OCI-LY1 (cell line): ENCODE results near the gene HMCN2.

ENCODE experiments used
- EZH2 ChIP-seq: fragments of 200-600 bp; sonication (generic), shearing (Covaris generic); IDR thresholded peaks from 2 replicates; pipeline ENCODE4 v1.8.0; 2017; ENCODE audit warnings: borderline replicate concordance, mixed run types, mild to moderate bottlenecking, antibody characterized with exemption, low read length, moderate library complexity, mixed read lengths
- TF ChIP-seq, protein P1 (sequence below): fragments of 200-600 bp; sonication (generic), shearing (Covaris generic); IDR thresholded peaks from 2 replicates; pipeline ENCODE4 v1.5.1; 2017; ENCODE audit warnings: mild to moderate bottlenecking, antibody characterized with exemption, low read length, moderate library complexity, mixed read lengths

DNA sequence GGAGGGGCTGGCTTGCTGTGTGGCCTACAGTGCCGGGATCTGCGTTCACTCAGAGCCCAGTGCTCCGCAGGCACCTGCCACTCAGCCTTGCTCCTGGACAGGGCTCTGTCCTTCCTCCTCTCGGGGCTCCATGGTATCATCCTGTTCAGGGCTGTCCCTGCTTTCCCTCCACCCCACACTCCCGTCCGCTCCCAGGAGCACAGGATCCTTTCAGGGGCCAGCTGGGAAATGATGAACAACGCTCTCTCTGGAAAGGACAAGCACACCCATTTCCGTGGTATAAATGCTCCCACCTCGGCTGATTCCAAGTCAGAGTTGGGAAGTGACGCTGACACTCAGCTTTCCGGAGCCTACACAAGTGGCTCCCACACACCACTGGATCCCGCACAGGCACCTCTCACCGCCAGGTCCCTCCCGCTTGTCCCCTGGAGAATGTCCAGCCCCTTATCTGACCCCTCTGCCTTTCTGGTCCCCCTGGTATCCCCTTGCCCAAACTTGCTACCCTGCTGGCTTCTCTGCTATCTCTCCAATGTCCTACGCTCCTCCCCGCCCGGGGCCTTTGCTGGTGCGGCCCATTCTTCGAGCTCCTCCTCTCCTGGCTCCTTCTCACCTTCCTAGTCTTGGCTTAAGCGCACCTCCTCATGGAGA is 21.3 kb downstream of the HMCN2 start:
- TF ChIP-seq, protein P1, sequence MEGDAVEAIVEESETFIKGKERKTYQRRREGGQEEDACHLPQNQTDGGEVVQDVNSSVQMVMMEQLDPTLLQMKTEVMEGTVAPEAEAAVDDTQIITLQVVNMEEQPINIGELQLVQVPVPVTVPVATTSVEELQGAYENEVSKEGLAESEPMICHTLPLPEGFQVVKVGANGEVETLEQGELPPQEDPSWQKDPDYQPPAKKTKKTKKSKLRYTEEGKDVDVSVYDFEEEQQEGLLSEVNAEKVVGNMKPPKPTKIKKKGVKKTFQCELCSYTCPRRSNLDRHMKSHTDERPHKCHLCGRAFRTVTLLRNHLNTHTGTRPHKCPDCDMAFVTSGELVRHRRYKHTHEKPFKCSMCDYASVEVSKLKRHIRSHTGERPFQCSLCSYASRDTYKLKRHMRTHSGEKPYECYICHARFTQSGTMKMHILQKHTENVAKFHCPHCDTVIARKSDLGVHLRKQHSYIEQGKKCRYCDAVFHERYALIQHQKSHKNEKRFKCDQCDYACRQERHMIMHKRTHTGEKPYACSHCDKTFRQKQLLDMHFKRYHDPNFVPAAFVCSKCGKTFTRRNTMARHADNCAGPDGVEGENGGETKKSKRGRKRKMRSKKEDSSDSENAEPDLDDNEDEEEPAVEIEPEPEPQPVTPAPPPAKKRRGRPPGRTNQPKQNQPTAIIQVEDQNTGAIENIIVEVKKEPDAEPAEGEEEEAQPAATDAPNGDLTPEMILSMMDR = no peak
- TF ChIP-seq EZH2 = no peak
